ENCODE measurements around the gene EXOC7. TPM values are rescaled to one million over a fixed set of nuclear protein-coding genes. Genes with fewer than 3 reads are reported as not detected.

Gene EXOC7
- total RNA-seq, 1 experiment from 2014 or later: 114 TPM

DNA sequence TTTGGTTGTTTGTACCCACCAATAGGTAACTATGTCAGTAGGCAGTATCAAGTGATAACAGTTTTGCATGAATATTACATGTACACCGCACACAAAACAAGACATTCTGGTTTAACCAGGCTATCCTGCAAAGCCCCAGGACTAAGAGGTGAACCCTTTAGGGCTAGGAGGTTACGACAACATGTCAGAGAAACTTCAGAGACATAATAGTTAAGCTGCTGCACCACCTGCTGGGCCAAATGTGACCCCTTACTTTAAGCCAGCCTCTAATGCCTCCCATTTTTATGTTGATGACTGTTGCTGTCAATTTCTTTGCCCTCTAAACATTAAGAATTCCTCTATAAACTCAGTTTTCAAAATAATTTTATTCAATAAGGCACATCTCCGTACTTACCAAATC is 46.7 kb downstream of the EXOC7 start:
- ATAC-seq: no peak
- peaks cover 26 to 31% of the 10 kb centered on the region in 2 experiments for H3K4me1 ChIP-seq (ENCODE audit: control insufficient read depth in 1 of 2, insufficient read depth in 2 of 2, low read length in 2 of 2)
- RAD21 ChIA-PET (ENCODE audit: low non-redundant PET in 1 of 2, low total read pairs in 2 of 2, uncharacterized antibody in 2 of 2, unreplicated experiment in 2 of 2): no interaction called here
- H3K36me3 ChIP-seq (ENCODE audit: control insufficient read depth in 1 of 2, insufficient read depth in 2 of 2, low read length in 2 of 2): peaks cover 56 to 69% of the 10 kb centered on the region in 2 experiments
- no peak overlapping the region for H3K4me3 ChIP-seq (replicated peaks in 1 of 2; ENCODE audit: low read depth in 1 of 2, low read length in 2 of 2)
- POLR2A ChIA-PET: interaction anchor here (0.8 kb wide), 1 partner anchor 28 kb away, joined by 3 read pairs; no protein-coding TSS in a partner anchor
- BruUV-seq (replicated peaks): TSS peak; percentile 24
- TF ChIP-seq CBX3 (IDR thresholded peaks at IDR 0.05; ENCODE audit: low read depth) (no peak), POLR2AphosphoS5 (IDR thresholded peaks at IDR 0.05; ENCODE audit: low read depth, low read length) (no peak), EGR1 (IDR thresholded peaks at IDR 0.05; ENCODE audit: low read depth) (no peak), RAD21 (IDR thresholded peaks at IDR 0.05; ENCODE audit: low read depth) (peak; percentile 44; the same call in 1 of the 2 replicates)
- TF ChIP-seq, protein P1, sequence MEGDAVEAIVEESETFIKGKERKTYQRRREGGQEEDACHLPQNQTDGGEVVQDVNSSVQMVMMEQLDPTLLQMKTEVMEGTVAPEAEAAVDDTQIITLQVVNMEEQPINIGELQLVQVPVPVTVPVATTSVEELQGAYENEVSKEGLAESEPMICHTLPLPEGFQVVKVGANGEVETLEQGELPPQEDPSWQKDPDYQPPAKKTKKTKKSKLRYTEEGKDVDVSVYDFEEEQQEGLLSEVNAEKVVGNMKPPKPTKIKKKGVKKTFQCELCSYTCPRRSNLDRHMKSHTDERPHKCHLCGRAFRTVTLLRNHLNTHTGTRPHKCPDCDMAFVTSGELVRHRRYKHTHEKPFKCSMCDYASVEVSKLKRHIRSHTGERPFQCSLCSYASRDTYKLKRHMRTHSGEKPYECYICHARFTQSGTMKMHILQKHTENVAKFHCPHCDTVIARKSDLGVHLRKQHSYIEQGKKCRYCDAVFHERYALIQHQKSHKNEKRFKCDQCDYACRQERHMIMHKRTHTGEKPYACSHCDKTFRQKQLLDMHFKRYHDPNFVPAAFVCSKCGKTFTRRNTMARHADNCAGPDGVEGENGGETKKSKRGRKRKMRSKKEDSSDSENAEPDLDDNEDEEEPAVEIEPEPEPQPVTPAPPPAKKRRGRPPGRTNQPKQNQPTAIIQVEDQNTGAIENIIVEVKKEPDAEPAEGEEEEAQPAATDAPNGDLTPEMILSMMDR (IDR thresholded peaks at IDR 0.05 in 2 of 3, conservative IDR thresholded peaks at IDR 0.05 in 1 of 3; ENCODE audit: borderline replicate concordance in 1 of 3, insufficient read depth in 1 of 3, low read depth in 2 of 3, low read length in 2 of 3): peak; percentile 6 to 32 (median 9); a peak in 3 of 6 replicates
- DNase-seq (ENCODE audit: low read depth, low spot score): no peak
- H3K9me3 ChIP-seq (ENCODE audit: control insufficient read depth in 1 of 2, insufficient read depth in 1 of 2, low read depth in 1 of 2, low read length in 2 of 2): no peaks in the 10 kb centered on the region
- no peaks in the 10 kb centered on the region for H4K20me1 ChIP-seq (ENCODE audit: insufficient read depth)
- H3K27ac ChIP-seq (ENCODE audit: low read depth, low read length): no peak overlapping the region
- H2AFZ ChIP-seq (ENCODE audit: low read depth, low read length, poor library complexity, severe bottlenecking): no peak overlapping the region
- H3K79me2 ChIP-seq (ENCODE audit: insufficient read depth, low read length): peaks cover 25% of the 10 kb centered on the region
- no peak overlapping the region for H3K4me2 ChIP-seq (ENCODE audit: low read length)
- no peaks in the 10 kb centered on the region for H3K9me2 ChIP-seq (ENCODE audit: insufficient read depth)
- no peaks in the 10 kb centered on the region for H3K27me3 ChIP-seq (ENCODE audit: insufficient read depth, low read length)
- no peak overlapping the region for H3K9ac ChIP-seq (ENCODE audit: low read length)
- intact Hi-C loops (cut with micrococcal nuclease): no loop called here
- CTCF ChIA-PET: interaction anchor here (1.5 kb wide), 1 partner anchor 42 kb away, joined by 7 read pairs; no protein-coding TSS in a partner anchor

DNA sequence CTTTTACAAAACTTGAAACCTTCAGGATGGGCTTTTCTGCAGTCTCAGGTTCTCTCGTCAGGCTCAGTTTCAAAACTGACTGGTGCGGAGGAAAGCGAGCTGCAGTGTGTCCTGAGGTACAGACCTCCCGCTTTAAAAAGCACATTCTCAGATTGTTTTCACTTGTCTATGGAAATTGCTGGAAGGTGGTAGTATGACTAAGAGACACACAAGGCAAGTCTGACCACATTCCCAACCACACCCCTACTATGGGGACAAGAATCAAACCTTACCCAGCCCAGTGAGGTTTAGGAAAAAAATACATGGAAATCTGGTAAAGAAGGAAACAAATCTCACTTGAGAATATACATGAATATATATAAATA is 49.5 kb downstream of the EXOC7 start:
- peak overlapping the region; percentile 63 for H3K4me2 ChIP-seq (ENCODE audit: low read length)
- peak; percentile 78 for ATAC-seq
- H3K36me3 ChIP-seq (ENCODE audit: control insufficient read depth in 1 of 2, insufficient read depth in 2 of 2, low read length in 2 of 2): peaks cover 59 to 67% of the 10 kb centered on the region in 2 experiments
- no peaks in the 10 kb centered on the region for H3K9me3 ChIP-seq (ENCODE audit: control insufficient read depth in 1 of 2, insufficient read depth in 1 of 2, low read depth in 1 of 2, low read length in 2 of 2)
- intact Hi-C loops (cut with micrococcal nuclease): loop anchor here (1.0 kb wide), 1 partner anchor 18 kb away; the partner anchor contains the start of gene SRP68
- peak; percentile 76 for DNase-seq (ENCODE audit: low read depth, low spot score)
- H3K9ac ChIP-seq (ENCODE audit: low read length): peak overlapping the region; percentile 36
- peaks cover 40% of the 10 kb centered on the region in 2 experiments for H3K4me1 ChIP-seq (ENCODE audit: control insufficient read depth in 1 of 2, insufficient read depth in 2 of 2, low read length in 2 of 2)
- H3K9me2 ChIP-seq (ENCODE audit: insufficient read depth): no peaks in the 10 kb centered on the region
- ChIA-PET CTCF (interaction anchor here (1.2 to 2.0 kb wide), 2 partner anchors 18 to 225 kb away, joined by 3 to 6 read pairs; partner anchors contain the start of gene SRP68), POLR2A (interaction anchor here (0.5 to 2.0 kb wide), 4 partner anchors 9 to 62 kb away, joined by 3 to 7 read pairs (median 3); no protein-coding TSS in a partner anchor), RAD21 (ENCODE audit: low non-redundant PET in 1 of 2, low total read pairs in 2 of 2, uncharacterized antibody in 2 of 2, unreplicated experiment in 2 of 2) (no interaction called here)
- H3K79me2 ChIP-seq (ENCODE audit: insufficient read depth, low read length): peaks cover 38% of the 10 kb centered on the region
- peak overlapping the region; percentile 0 to 13; a peak in 2 of 4 replicates for H3K4me3 ChIP-seq (replicated peaks in 1 of 2; ENCODE audit: low read depth in 1 of 2, low read length in 2 of 2)
- no TSS peak for BruUV-seq (replicated peaks)
- H3K27me3 ChIP-seq (ENCODE audit: insufficient read depth, low read length): no peaks in the 10 kb centered on the region
- H4K20me1 ChIP-seq (ENCODE audit: insufficient read depth): no peaks in the 10 kb centered on the region
- H3K27ac ChIP-seq (ENCODE audit: low read depth, low read length): peak overlapping the region; percentile 79
- no peak overlapping the region for H2AFZ ChIP-seq (ENCODE audit: low read depth, low read length, poor library complexity, severe bottlenecking)
- TF ChIP-seq ZBTB33 (IDR thresholded peaks at IDR 0.05; ENCODE audit: extremely low read depth, insufficient replicate concordance, low read length) (no peak), CEBPB (IDR thresholded peaks at IDR 0.05; ENCODE audit: low read depth) (peak; percentile 58), ELF1 (IDR thresholded peaks at IDR 0.05; ENCODE audit: borderline replicate concordance, low read depth) (no peak; the same call in 1 of the 2 replicates), SIN3A (IDR thresholded peaks at IDR 0.05; ENCODE audit: low read depth) (0 out of 2 replicates have a peak, but pooled peaks have one; percentile 44), SRF (IDR thresholded peaks at IDR 0.05; ENCODE audit: low read depth) (peak; percentile 57; the same call in 1 of the 2 replicates), EGR1 (IDR thresholded peaks at IDR 0.05; ENCODE audit: low read depth) (peak; percentile 37; the same call in 1 of the 2 replicates), RAD21 (IDR thresholded peaks at IDR 0.05; ENCODE audit: low read depth) (no peak), EZH2phosphoT487 (IDR thresholded peaks at IDR 0.05; ENCODE audit: borderline replicate concordance) (no peak), YY1 (IDR thresholded peaks at IDR 0.05; ENCODE audit: extremely low read depth, insufficient replicate concordance, low read depth, low read length) (no peak), EZH2 (IDR thresholded peaks at IDR 0.05) (no peak), JUND (IDR thresholded peaks at IDR 0.05) (peak; percentile 92), ZNF274 (IDR thresholded peaks at IDR 0.05; ENCODE audit: low read depth, low read length) (no peak)
